NCI-H526 treated with DMSO at 0.1 percent for 48 hours (cell line): ENCODE data around the gene ZBED5.
"Not testable (repeated sequence)": the region's sequence is repeated elsewhere in the genome, so short reads cannot be mapped to it uniquely, and the experiment has no call there.

ENCODE experiments used
- DNase-seq: peaks from one replicate; lab custom pipeline; 2025; lab: John Stamatoyannopoulos, UW

The ZBED5 gene

DNA sequence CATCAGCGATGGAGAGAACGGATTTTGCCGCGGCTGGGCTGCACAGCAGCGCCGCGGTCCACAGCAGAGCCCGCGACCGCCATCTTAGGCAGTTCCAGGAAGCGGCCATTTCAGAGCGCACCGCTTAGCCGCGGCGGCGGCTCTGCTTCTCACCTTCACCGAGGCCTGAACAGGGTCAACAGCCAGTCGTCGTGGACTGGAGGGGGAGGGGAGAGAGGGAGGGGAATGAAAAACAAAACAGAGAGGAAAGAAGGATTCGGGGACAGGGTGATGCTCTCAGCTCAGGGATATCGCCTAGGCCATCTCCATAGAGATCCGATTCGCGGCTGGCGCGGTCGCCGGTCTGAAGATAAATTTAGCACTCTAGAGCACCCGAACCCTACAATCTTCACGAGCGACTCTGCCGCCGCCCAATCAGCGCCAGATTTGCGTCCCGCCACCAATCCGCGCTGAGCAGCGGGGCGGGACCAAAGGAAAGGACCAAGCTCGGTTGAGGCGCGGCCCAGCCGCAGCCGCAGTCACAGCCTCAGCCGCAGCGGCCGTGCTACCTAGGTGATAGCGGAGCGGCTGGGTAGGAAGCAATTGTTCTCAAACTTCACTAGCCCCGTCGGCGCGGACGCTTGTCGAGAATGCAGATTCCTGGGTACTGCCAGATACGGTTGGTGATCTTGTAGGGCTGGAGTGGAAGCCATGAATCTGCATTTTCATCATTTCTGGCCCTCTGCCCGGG is at the start of gene ZBED5:
ZBED5 (minus strand) TSS at position 345 of the 730 bp plus-strand sequence. CDS start 3,108 bp downstream, outside the sequence.
- DNase-seq: peak; percentile 98

- no peak for DNase-seq
Observed at GRCh38 chr11:10906521-10906920, 48.7 kb upstream of the ZBED5 start.

GRCh38 chr11:10902301-10903063 is 44.6 kb upstream of the ZBED5 start:
- DNase-seq: no peak

GRCh38 chr11:10900681-10901415 is 43.0 kb upstream of the ZBED5 start:
- DNase-seq: no peak

DNA sequence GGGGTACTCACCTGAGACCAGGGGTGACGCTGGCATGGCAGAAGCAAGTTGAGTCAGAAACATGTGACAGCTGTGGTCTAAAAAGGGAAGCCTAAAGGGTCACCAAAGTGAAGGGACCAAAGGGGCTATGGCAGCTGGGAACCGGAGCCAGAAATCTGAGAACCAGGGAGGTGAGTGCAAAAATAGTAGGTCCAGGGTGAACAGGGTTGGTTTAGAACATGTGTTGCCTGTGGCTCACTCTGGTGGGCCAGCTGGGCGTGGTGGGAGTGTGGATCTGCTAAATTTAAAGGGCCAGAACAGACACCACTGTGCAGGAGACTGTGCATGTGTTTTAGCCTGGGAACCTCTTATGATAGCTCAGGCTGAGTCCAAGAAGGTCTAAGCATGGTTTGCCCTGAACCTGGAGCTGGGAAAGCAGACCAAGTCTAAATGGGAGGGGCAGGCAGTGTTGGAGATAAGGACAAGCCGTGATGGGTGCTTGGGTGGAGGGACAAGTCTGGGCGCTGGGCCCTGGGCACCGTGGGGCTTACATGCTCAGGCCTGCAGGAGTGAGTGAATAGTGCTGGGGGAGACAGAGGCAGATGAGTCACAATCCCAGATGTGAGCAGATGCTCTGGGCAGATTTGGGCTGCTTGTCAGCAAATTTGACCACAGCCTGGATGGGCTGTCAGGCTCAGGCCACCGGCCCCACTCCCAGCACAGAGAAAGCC is 41.4 kb upstream of the ZBED5 start:
- DNase-seq: no peak

DNA sequence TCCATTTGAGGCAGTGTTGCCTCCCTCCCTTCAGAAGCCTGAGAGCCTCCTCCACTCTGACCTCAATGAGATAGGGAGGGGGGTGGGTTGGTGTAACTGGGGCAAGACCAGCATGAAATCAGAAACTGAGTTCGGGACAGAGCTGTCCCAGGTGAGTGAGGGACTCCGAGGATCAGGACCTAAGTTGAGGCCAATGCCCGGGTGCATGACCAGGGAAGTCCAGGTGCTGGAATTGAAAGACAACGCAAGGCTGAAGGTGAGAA is 40.8 kb upstream of the ZBED5 start:
- DNase-seq: no peak

GRCh38 chr11:10898003-10898762 is 40.3 kb upstream of the ZBED5 start:
- no peak for DNase-seq

- no peak for DNase-seq
Observed at GRCh38 chr11:10897150-10897549, 39.3 kb upstream of the ZBED5 start.

GRCh38 chr11:10896493-10896892 is 38.6 kb upstream of the ZBED5 start:
- no peak for DNase-seq

DNA sequence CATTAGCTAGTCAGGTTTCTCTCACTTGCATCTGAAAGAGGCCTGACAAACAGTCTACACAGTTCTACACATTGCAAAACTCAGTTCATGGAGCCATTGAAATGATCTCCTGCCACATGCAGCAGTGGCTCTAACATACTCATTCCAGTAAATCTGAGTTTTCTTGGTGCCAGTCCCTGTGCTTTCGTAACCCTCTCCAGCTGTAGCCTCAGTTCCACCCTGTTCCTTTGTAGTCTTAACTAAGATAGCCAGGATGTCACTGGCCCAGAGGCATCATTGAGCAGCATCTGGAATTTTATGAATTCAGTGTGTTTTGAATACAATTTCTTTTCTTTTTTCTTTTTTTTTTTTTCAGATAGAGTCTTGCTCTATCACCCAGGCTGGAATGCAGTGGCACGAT is 37.4 kb upstream of the ZBED5 start:
- no peak for DNase-seq

DNA sequence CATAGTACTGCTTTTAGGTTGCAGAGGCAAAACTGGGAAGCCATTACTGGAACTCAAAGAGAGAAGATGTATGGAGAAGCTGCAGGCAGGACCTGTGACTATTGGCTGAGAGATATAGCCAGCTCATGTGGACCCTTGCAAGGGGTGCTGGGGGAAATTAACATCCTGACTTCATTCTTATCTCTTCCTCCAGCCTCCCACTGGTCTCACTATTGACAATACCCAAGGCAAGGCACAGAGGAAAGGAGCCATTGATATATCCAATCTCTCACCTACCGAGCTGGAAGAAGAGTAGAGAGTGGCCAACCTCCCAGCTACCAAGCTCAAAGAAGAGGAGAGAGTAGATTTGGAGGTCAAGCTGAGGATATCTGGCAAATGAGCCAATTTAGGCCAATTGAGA is 36.8 kb upstream of the ZBED5 start:
- no peak for DNase-seq

GRCh38 chr11:10893714-10894151 is 35.9 kb upstream of the ZBED5 start:
- DNase-seq: no peak

DNA sequence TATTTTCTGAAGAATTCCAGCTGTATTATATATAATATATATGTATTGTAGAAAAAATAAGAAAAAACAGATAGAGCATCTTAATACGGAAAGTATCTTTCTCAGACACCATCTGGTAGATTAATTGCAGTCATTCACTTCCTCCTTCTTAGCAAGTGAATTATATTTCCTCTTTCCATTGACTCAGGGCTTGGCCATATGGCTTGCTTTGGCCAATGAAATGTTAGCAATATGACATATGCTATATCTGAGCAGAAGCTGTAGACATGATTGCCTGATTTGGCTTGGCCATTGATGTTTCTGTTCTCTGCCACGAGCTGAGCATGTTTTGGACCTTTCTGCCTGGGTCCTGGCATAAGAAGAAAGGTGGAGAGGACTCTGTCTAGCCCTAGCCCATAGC is 34.4 kb upstream of the ZBED5 start:
- no peak for DNase-seq

GRCh38 chr11:10891151-10891720 is 33.4 kb upstream of the ZBED5 start:
- no peak for DNase-seq

GRCh38 chr11:10890083-10890482 is 32.2 kb upstream of the ZBED5 start:
- not testable (repeated sequence) for DNase-seq

- DNase-seq: no peak
Observed at GRCh38 chr11:10887307-10887706, 29.5 kb upstream of the ZBED5 start.

- no peak for DNase-seq
Observed at GRCh38 chr11:10886652-10887250, 28.9 kb upstream of the ZBED5 start.

DNA sequence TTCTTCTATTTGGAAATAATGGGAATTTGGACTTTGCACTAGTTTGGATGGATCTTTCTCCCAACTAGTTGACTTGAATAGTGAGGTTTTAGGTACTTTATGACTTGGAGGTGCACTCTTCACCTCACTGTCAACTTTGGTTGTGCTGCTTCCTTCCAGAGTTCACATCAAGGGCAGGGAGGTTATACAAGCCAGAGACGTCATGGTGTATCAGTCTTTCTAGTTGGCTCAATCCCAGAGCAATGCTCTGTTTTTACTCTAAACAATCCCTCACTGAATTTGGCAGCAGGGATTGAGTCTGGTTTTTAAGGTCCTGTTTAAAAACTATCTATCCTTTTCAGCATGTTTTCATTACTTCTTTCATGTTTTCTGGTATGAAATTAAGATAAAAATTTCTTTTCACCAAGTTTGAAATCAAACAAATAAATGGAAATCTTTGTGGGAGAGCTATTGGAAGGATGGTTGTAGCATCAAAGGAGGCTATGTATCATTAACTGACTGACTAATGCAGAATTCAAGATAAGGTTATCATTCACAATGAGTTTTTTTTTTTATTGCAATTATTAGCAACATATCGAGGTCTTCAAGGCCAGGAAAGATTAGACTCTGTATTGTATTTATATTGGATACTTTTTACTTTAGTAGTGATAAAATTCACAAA is 28.0 kb upstream of the ZBED5 start:
- DNase-seq: no peak

GRCh38 chr11:10884292-10884691 is 26.4 kb upstream of the ZBED5 start:
- not testable (repeated sequence) for DNase-seq

DNA sequence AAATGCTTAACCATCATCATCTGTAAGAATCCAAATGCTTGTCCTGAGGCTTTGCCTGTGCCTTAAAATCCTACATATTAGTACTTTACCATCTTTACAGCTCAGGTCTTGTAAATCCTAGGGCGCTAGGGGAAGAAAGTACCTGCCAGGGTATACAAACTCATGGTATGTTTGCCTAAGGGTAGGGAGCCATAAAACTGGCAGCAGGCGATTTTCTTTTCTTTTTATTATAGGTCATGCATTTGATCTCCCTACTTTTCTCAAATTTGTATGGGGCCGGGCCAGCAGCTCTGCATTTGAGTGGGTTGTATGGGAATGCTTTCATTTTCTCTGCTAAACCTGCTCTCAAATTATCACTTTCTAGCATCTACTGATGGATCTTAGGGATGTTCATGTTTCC is 24.0 kb upstream of the ZBED5 start:
- no peak for DNase-seq
